HG02885 (cell line): Measurements from ENCODE around the gene PEX26.
A peak's percentile ranks its signal among the peaks of the same experiment; 100 is the strongest.
"Not testable (repeated sequence)": the region's sequence is repeated elsewhere in the genome, so short reads cannot be mapped to it uniquely, and the experiment has no call there.

Source experiments
- ATAC-seq: cut with Tn5 transposase; IDR thresholded peaks from one replicate; pipeline ENCODE4 v1.9.1; 2021; ENCODE audit warnings: mild to moderate bottlenecking; ENCODE audit not compliant: unreplicated experiment, poor library complexity

The PEX26 gene

DNA sequence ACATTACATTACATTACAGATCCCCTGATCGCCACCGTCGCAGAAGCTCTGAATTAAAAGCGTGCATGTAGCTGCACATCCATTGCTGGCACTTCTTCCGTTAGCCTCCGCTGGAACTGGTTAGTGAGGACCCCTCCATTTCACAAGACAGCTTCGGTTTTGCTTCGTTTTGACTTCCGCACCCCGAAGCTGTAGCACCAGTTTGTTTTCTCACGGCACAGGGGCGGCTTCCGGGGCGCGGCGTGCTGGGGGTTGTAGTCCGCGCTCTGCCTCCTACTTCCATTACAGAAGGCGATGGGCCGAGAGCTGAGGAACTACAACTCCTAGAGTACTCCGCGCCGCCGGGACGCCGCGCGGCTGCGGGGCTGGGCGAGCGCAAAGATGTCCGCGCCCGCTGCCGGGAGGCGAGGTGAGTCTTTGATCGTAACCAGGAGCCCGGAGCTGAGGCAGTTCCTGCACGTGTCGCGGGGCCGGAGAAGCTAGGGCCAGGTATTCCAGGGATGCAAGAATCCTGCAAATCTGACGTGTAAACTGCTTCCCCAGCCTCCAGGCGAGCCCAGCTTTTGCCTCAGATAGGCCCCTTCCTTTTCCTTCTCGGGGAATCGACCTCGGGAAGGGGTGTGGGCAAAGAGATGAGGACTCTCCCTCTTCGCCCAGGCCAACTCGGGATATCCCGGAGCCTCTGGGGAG, at the start of gene PEX26:
PEX26 (plus strand) TSS at position 352 of the 690 bp plus-strand sequence. CDS start 387 bp downstream, outside the sequence.
- ATAC-seq: peak; percentile 96

DNA sequence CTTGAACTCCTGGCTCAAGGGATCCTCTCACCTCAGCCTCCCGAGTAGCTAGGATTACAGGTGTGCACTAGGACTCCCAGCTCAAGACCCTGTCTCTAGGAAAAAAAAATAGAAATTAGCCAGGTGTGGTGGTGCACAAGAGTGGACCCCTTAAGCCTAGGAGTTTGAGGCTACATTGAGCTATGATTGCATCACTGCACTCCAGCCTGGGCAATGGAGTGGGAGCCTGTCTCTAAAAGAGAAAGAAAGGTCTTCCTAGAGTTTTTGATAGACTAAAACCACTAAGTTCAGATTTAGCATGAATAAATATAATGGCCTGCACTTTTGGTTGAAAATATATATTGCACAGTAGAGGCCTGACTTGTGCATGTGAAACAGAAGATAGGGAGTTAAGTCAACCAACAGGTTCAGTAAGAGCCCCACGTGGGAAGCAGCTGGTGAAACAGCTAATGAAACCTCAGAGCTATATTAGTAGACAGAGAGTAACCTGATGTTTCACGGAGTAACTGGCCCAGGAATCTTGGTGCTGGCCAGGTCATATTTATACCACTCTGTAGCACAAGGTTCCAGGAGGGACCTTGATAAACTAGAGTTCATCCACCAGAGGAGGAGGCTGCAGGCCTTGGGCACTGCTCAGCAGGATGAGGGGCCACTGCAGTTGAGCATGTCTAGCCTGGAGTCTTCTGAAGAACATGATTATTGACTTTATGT, 48.8 kb upstream of the PEX26 start:
- ATAC-seq: peak; percentile 52

DNA sequence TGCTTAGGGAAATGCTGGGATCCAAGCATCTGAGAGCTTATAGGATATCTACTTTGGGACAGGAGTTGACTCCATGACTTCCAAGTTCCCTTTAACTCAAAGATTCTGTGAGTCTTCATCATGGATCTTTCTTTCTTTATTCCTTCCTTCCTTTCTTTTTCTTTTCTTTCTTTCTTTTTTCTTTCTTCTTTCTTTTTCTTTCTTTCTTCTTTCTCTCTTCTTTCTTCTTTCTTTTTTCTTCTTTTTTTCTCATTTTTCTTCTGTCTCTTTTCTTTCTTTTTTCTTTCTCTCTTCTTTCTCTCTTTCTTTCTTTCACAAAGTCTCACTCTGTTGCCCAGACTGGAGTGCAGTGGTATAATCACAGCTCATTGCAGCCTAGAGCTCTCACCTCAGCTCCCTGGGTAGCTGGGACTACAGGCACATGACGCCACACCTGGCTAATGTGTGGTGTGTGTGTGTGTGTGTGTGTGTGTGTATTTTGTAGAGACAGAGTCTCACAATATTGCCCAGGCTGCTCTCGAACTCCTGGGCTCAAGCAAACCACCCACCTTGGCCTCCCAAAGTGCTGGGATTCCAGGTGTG, 48.0 kb upstream of the PEX26 start:
- ATAC-seq: no peak

DNA sequence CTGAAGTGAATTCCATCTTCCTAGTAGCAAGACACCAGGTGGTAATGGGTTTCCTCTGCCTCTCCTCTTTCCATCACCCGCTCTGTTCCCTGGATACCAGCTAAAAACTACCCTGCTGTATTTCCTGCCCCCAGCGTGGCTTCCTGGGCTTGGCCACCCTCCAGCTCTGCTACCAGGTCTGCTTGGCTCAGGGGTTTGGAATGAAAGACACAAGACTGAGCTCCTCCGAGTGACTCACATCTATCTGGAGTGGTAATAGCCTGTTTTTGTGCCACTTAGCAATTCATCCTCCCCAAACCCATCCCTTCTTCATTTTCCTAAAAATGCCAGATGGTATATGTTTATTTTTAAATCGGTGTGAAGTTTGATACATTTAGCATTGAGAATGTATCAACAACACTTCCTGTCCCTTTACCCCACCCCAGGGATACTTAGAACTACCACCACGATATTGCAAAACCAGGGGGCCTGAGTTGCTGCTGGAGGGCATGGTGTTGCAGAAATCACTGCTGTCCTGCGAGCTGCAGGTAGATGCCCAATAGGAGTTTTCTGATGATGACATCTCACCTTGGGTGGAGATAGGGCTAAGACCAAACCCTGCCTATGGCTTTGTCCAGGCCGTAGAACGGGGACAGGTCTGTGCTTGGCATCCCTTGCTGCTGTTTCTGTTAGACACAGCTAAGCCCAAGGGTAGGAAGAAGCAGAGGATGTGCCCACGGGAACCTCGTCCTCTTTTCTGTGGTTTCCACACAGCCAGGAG, 45.9 kb upstream of the PEX26 start:
- ATAC-seq: no peak

DNA sequence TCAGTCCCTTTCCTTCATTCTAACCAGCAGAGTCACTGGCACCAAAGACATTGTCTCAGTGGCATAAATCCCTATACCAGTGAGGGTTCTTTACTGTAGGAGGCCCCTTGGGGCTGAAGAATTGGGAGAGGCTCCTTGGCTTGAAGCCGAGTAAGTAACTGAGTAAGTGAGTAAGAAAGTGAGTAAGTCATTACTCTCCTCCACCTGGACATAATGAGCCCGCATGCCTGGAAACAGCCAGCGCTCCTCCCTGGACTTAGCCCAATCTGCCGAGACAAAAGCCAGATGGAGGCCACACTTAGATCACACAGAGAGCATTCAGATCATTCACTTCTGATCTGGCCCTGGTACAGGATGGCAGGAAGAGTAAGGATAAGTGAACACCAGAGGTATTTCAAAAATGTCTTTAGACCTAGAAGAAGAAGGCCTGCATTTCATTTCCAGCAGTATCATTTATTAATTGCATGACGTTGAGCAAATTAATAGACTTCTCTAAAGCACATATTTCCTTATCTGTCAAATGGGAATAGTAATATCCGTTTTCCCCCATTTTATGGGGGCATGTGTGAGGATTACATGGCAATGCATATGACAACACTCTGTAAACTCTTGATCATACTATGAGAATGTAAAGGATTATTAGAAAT, 45.2 kb upstream of the PEX26 start:
- ATAC-seq: no peak

DNA sequence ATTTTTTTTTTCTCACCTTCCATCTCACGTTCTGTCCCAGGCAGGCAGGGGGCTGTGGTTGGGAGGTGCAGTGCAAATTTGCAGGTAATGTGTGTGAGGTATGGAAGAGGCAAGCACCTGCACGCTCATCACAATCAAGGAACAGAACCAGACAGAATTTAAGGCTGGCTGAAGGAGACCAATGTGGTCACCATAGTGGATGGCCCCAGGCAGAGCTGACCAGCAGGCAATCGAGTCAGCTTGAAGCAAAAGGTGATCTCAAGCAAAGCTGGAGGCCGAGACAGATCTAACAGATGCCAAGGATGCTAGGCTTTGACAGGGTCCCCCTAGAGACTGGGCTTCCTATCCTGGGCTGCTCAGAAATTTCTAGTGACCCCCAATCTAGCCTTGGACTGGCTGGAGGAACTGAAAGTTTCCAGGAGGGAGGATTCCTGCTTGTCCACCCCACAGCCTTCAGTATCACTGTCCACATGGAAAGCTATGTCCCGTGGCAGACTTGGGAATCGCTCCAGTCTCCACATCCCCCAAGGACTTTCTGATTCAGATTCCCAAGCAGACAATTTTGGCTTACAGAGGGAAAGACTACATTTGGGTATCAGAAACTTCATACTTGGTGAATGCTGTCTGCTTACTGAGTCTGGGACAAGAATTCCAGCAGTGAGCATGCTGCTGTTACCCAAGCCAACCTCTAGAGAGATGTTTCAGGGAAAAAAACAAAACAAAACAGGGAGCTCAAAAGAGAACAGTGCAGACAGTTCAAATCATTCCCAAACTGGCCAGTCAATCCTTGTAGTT, 44.4 kb upstream of the PEX26 start:
- no peak for ATAC-seq

DNA sequence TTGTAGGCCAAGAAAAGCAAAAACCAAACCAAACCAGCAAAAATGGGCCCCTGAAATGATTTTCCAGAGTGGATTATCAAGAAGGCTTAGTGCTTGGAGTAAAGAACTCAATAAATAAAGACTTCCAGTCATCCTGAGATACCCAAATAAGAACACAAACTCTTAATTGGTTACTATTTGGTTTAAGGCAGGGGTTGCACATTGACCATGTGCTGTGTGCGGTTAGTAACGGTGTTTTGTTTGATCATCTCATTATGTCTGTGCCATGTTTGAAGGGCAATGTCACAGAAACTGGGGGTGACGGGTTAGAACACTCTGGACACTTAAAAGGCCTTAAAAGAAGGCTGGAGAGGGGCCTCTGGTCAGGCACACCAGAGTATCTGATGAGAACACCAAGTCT, 43.7 kb upstream of the PEX26 start:
- no peak for ATAC-seq

DNA sequence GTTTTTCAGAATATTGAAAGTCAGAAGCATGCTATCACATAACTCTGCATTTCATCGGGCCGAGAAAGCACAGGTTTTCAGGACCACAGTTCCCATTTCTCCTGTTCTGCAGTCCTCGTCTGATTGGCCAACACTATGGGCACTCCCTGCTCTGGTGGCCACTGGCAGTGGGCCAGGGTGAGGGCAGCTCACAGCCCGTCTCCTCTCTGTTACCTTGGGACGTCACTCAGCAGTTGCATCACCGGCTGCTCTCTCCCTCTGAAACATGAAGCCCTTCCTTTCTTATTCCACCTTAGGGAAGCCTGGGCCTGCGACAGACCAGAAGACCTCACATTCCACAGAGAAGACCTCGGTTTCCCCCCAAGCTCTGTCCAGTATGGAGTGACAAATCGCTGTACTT, 42.0 kb upstream of the PEX26 start:
- ATAC-seq: no peak

DNA sequence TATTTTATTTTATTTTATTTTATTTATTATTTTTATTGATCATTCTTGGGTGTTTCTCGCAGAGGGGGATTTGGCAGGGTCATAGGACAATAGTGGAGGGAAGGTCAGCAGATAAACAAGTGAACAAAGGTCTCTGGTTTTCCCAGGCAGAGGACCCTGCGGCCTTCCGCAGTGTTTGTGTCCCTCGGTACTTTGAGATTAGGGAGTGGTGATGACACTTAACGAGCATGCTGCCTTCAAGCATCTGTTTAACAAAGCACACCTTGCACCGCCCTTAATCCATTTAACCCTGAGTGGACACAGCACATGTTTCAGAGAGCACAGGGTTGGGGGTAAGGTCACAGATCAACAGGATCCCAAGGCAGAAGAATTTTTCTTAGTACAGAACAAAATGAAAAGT, 36.9 kb upstream of the PEX26 start:
- ATAC-seq: not testable (repeated sequence)

DNA sequence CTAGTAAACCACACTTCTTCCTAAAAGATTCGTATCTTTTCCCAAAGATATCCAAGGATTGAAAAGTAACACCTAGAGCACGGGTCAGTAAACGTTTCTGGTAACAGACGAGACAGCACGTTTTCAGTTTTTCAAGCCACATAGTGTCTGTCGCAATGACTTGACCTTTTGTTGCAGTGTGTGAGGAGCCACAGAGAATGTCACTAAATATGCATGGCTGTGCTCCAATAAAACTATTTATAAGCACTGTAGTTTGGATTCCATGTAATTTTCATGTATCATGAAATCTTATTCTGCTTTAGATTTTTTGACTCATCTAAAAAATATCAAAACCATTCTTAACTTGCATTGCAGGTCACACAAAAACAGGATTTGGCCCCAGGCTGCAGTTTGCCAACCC, 35.1 kb upstream of the PEX26 start:
- ATAC-seq: no peak

DNA sequence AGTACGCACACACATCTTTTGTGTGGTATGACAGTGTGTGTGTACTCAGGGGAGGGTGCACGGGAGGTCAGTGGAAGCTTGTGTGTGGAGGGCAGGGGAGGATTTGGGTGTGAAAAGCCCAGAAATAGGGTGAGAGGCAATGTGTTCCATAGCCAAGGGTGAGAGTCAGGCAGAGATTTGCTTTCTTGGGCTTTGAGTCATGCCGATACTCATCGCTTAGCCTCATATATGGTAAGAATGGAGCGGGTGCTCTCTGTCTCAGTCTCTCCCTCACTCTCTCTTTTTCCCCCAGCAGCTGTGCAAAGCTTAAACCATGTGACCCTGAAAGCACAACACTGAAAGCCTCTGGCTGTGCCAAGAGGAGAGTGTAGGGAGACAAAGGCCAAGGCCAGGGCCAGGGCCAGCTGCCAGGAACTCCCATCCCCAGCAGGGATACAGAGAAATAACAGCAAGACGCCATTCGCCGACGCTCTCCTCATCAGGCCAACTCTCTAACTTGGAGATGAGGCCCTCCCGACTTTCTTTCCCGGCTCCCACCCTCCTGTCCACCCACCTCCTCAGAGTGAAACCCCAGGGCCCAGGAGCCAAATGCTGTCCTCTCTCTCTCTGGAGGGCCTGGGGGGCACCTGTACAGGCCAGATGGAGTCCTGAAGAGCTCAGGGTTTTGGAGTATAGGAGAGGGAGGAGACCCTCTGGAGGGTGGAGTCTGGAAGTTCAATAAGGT, 33.1 kb upstream of the PEX26 start:
- no peak for ATAC-seq

DNA sequence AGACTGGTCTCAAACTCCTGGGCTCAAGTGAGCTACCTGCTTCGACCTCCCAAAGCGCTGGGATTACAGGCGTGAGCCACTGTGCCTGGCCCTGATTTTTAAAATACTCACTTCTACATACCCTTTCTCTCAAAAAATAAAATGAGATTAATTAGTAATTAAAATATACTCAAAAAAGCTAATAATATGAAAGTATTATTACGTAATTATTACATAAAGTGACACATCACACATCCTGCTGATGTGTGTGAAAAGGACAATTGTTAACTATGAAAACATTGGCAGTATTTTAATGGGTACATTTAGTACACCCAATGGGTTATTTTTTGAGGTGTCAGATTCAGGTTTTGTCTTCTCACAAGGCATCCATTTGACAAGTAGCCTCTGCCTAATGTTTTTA, 32.0 kb upstream of the PEX26 start:
- ATAC-seq: no peak

DNA sequence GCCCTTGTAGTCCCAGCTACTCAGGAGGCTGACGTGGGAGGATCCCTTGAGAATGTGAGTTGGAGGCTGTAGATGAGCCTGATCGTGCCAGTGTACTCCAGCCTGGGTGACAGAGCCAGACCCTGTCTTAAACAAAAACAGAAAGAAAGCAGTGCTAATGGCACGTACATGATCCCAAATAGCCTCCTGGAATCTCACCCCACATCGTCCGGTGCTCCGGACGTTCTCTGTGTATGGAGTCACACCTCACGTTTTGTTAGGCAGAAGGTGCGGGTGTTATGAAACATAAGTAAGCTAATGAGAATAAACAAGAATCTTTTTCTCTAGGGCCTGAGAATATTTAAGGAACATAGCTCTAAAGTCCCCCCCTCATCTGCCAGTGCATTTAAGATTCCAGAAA, 29.7 kb upstream of the PEX26 start:
- no peak for ATAC-seq

DNA sequence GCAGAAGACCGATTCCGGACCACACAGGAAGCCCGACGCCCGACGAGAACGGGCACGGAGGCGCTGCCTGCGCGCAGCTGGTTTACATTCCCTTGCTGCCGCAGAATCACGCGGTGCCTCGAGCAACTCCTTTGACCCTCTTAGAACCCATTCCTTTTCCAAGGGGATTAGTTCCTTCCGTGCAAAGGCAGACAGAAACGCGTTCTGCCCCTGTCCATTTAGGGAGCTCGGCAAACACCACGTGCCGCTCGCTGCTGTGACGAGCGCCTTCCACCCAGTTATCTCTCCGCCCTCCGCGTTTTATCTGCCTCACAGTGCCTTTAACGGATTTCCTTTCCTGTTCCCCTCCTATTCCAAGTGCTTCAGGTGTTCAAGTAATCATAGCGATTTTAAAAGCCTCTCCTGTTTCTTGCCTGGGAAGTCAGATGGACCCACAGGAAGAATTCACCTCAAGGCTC, 29.3 kb upstream of the PEX26 start:
- ATAC-seq: no peak

DNA sequence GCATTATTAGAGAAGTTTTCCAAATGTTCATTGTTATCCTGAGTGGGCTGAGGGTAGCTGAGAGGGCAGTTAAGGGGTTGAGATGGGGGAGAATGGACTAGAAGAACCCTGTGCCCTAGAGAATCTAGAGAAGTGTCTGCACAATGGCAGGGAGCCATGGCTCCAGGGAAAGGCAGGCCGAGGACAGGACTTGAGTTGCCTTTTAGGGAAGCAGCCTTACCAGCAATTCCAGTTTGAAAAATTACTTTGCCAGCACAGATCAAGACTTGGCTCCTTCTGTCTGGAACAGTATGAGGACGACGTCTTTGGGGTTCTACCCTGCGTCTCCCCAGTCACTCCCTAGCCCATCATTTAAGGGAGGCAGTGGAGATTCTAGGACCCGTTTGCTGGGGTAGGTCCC, 27.7 kb upstream of the PEX26 start:
- no peak for ATAC-seq

DNA sequence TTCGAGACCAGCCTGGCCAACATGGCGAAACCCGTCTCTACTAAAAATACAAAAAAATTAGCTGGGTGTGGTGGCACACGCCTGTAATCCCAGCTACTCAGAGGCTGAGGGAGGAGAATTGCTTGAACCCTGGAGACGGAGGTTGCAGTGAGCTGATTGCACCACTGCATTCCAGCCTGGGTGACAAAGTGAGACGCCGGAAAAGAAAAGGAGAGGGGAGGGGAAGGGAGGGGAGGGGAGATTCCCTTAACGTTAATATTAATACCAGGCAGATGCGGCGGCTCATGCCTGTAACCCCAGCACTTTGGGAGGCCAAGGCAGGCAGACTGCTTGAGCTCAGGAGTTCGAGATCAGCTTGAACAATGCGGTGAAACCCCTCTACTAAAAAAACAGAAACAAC, 26.7 kb upstream of the PEX26 start:
- ATAC-seq: not testable (repeated sequence)

DNA sequence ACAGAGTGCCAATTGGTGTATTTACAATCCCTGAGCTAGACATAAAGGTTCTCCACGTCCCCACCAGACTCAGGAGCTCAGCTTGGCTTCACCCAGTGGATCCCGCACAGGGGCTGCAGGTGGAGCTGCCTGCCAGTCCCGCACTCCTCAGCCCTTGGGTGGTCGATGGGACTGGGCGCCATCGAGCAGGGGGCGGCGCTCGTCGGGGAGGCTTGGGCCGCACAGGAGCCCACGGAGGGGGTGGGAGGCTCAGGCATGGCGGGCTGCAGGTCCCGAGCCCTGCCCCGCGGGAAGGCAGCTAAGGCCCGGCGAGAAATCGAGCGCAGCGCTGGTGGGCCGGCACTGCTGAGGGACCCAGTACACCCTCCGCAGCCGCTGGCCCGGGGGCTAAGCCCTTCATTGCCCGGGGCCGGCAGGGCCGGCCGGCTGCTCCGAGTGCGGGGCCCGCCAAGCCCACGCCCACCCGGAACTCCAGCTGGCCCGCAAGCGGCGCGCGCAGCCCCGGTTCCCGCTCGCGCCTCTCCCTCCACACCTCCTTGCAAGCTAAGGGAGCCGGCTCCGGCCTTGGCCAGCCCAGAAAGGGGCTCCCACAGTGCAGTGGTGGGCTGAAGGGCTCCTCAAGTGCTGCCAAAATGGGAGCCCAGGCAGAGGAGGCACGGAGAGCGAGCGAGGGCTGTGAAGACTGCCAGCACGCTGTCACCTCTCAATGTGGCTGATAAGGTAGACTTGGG, 24.4 kb upstream of the PEX26 start:
- ATAC-seq: not testable (repeated sequence)

DNA sequence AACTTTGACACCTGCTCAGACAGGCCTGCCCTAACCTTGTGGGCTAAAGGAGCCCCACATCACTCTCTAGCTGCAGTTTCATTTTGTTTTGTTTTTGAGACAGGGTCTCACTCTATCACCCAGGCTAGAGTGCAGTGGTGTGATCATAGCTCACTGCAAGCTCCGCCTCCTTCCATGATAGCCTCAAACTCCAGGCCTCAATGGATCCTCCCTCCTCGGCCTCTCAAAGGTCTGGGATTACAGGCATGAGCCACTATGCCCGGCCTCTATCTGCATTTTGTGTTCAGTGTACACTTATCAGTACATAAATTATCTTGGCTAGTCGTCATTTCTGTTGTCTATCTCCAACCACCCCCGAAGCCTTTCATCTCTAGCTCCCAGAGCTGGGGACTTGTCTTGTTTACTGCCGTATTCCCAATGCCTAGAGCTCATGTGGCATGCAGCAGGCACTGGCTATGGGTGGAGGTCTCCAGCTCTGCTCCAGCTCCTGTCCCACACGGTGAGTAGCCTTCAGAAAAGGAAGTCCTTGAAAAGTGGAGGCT, 22.1 kb upstream of the PEX26 start:
- ATAC-seq: no peak
